Adipocyte (in vitro differentiated cells): Measurements from ENCODE around the gene XPO4.
"Not testable (repeated sequence)": the region's sequence is repeated elsewhere in the genome, so short reads cannot be mapped to it uniquely, and the experiment has no call there.

Experiments used
- DNase-seq: peaks from one replicate; pipeline ENCODE4 v3.0.0-alpha.2; 2015; ENCODE audit warnings: low read depth
- H3K27me3 ChIP-seq: replicated peaks from 2 replicates; pipeline ENCODE4 v1.7.0; 2013; ENCODE audit warnings: mild to moderate bottlenecking, low read length, moderate library complexity; ENCODE audit not compliant: control insufficient read depth, insufficient read depth
- H3K36me3 ChIP-seq: 2 replicates; pipeline ENCODE4 v1.7.0; 2013; ENCODE audit warnings: low read length, mild to moderate bottlenecking, moderate library complexity; ENCODE audit not compliant: control insufficient read depth, insufficient read depth, severe bottlenecking
- H3K4me1 ChIP-seq: 2 replicates; pipeline ENCODE4 v1.7.0; 2013; ENCODE audit warnings: mild to moderate bottlenecking, low read length, moderate library complexity; ENCODE audit not compliant: control insufficient read depth, insufficient read depth
- H3K4me3 ChIP-seq: 2 replicates; pipeline ENCODE4 v1.7.0; 2013; ENCODE audit warnings: mild to moderate bottlenecking, low read length, moderate library complexity
- H3K9ac ChIP-seq: 2 replicates; pipeline ENCODE4 v1.7.0; 2013; ENCODE audit warnings: mild to moderate bottlenecking, low read length, moderate library complexity
- H3K9me3 ChIP-seq: 2 replicates; pipeline ENCODE4 v1.7.0; 2013; ENCODE audit warnings: mild to moderate bottlenecking, low read length, moderate library complexity; ENCODE audit not compliant: control insufficient read depth

The XPO4 gene

DNA sequence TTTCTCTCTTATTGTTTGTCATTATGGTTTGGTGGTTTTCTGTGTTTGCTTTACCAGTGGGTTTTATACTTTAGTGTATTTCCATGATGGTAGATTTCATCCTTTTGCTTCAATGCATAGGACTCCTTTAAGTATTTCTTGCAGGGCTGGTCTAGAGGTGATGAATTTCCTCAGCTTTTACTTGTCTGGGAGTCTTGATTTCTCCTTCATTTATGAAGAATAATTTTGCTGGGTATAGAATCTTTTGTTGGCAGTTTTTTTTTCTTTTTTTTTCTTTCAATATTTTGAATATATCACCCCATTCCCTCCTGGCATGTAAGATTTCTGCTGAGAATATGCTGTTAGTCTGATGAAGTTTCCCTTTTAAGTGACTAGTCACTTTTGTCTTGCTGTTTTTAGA is 148.5 kb downstream of the XPO4 start:
- H3K4me3 ChIP-seq: peak overlapping the region; percentile 46
- no peak for DNase-seq

DNA sequence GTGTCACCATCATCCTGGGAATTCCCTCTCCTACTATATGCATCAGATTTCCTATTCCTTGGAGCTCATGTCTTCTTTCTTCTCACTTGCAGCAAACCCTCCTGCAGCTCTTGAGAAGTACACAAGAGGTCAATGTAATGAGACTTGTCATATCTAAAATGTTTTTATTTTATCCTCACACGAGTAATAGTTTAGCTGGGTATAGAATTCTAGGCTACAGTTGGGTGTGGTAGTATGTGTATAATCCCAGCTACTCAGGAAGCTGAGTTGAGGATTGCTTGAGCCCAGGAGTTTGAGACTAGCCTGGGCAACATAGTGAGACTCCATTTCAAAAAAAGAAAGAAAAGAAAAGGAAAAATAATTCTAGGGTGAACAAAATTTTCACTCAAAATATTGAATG is 153.2 kb downstream of the XPO4 start:
- H3K4me3 ChIP-seq: no peak overlapping the region
- DNase-seq: no peak
- no peak overlapping the region for H3K9ac ChIP-seq
- H3K27me3 ChIP-seq: no peaks in the 10 kb centered on the region
- no peaks in the 10 kb centered on the region for H3K4me1 ChIP-seq
- H3K9me3 ChIP-seq: peaks cover 30% of the 10 kb centered on the region
- peaks cover 4% of the 10 kb centered on the region for H3K36me3 ChIP-seq

More for the DNA sequence above, 148.5 kb downstream of the XPO4 start:
- H3K9ac ChIP-seq: no peak overlapping the region
- no peaks in the 10 kb centered on the region for H3K4me1 ChIP-seq
- H3K36me3 ChIP-seq: peaks cover 10% of the 10 kb centered on the region
- peaks cover 33% of the 10 kb centered on the region for H3K9me3 ChIP-seq
- H3K27me3 ChIP-seq: no peaks in the 10 kb centered on the region

DNA sequence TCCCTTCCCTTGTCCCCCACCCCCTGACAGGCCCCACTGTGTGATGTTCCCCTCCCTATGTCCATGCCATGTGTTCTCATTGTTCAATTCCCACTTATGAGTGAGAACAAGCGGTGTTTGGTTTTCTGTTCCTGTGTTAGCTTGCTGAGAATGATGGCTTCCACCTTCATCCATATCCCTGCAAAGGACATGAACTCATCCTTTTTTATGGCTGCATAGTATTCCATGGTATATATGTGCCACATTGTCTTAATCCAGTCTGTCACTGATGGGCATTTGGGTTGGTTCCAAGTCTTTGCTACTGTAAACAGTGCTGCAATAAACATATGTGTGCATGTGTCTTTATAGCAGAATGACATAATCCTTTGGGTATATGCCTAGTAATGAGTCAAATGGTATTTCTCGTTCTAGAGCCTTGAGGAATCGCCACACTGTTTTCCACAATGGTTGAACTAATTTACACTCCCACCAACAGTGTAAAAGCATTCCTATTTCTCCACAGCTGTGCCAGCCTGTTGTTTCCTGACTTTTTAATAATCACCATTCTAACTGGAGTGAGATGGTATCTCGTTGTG is 158.6 kb downstream of the XPO4 start:
- not testable (repeated sequence) for H3K9ac ChIP-seq, H3K9me3 ChIP-seq, H3K4me1 ChIP-seq, DNase-seq, H3K27me3 ChIP-seq, H3K4me3 ChIP-seq, H3K36me3 ChIP-seq

DNA sequence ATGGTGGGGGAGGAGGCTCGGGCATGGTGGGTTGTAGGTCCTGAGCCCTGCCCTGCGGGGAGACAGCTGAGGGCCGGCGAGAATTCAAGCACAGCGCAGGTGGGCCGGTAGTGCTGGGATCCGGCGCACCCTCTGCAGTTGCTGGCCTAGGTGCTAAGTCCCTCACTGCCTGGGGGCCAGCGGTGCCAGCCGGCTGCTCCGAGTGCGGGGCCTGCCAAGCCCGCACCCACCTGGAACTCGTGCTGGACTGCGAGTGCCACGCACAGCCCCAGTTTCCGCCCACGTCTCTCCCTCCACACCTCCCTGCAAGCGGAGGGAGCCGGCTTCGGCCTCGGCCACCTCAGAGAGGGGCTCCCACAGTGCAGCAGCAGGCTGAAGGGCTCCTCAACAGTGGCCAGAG is 162.5 kb downstream of the XPO4 start:
- no peaks in the 10 kb centered on the region for H3K9me3 ChIP-seq

DNA sequence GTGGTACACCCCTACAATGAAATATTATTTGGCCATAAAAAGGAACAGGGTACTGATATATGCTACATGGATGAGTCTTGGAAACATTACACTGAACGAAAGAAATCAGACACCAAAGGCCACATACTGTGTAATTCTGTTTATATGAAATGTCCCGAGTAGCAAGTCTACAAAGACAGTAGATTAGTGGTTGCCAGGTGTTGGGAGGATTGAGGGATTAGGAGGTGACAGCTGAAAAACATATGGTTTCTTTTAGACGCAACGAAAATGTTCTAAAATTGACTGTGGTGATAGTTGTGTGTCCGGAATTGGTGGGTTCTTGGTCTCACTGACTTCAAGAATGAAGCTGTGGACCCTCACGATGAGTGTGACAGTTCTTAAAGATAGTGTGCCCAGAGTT is 163.9 kb downstream of the XPO4 start:
- Histone ChIP-seq H3K27me3 (no peaks in the 10 kb centered on the region), H3K36me3 (peaks cover 8% of the 10 kb centered on the region), H3K9me3 (no peaks in the 10 kb centered on the region), H3K9ac (no peak overlapping the region), H3K4me1 (no peaks in the 10 kb centered on the region), H3K4me3 (no peak overlapping the region)
- no peak for DNase-seq

More for the DNA sequence above, 162.5 kb downstream of the XPO4 start:
- H3K36me3 ChIP-seq: peaks cover 8% of the 10 kb centered on the region
- DNase-seq: no peak
- H3K4me3 ChIP-seq: no peak overlapping the region
- H3K27me3 ChIP-seq: no peaks in the 10 kb centered on the region
- H3K4me1 ChIP-seq: no peaks in the 10 kb centered on the region
- no peak overlapping the region for H3K9ac ChIP-seq

DNA sequence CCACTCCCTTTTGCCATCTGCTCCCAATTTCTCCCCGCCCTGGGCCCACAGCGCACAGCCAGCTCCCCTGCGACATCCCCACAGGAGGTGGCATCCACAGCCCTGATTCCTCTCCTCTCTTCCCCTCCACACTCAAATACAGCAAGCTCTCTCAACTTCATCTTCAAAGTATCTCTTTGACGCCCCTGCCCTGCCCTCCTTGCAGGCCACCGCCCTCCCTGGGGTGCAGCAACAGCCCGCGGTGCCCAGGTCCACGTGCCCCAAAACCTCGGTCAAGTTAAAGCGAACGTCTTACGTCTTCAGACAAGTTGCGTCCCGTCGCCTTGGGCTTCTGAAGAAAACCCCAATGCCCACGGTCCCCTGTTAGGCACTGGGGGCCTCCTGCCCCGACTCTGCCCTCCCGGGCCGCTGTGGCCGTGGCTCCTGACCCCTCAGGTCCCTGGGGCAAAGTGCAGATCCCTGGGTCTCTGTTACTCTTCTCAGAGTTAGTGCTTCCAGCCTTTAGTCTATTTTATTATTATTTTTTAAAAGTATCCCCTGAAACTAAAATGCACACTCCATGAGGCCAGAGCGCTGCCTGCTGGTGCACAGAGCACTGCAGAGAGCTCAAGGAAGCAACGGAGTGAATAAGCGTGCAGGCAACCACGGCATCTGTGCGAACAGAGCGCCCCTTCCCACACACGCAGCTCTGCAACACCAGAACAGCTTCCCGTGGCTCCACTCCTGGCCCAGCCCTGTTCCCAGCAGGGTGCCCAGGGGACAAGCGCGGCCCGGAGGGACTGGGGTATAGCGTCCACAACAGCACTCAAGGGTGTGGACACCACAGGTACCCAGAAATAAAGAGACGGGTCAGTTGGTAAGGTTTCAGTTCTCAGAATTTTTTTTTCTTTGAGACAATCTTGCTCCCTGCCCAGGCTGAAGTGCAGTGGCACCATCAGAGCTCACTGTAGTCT is 172.6 kb downstream of the XPO4 start:
- H3K27me3 ChIP-seq: no peaks in the 10 kb centered on the region
- H3K36me3 ChIP-seq: peaks cover 4% of the 10 kb centered on the region
- no peaks in the 10 kb centered on the region for H3K9me3 ChIP-seq
- no peak overlapping the region for H3K9ac ChIP-seq
- H3K4me1 ChIP-seq: peaks cover 7% of the 10 kb centered on the region
- DNase-seq: no peak
- no peak overlapping the region for H3K4me3 ChIP-seq

DNA sequence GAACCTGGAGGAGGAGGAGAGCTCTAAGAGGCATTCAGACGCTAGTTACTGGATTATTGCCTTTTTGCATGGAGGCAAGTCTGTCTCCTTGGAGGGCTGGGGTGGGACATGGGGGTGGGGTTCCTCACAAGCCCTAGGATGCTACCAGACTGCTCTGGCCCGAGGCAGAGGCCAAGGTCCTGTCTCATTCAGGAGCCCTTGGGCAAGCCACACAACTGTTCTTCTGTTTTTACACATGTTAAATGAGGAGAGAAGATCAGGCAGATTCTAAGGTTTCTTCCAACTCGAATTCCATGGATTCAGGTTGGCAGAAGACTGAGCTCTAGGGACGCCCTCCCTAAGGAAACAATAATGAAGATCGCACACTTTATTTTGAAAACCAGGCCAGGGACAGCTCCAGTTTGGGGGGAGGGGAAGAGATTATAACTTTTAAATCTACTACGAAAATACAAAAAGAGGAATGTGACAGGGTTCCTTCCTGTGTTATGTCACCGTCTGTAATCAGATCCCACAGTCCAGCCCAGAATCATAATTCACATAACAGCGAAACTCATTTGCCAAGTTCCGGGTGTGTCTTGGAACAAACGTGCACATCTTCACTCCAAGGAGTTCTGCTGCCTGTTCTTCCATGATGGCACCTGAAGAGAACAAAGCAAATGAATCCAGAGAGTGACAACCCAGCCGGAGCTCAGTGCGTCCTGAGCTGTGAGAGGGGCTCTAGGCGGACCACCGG is 173.8 kb downstream of the XPO4 start:
- H3K36me3 ChIP-seq: peaks cover 4% of the 10 kb centered on the region
- H3K9me3 ChIP-seq: no peaks in the 10 kb centered on the region
- H3K27me3 ChIP-seq: no peaks in the 10 kb centered on the region
- no peak overlapping the region for H3K4me3 ChIP-seq
- peaks cover 7% of the 10 kb centered on the region for H3K4me1 ChIP-seq
- no peak for DNase-seq
- H3K9ac ChIP-seq: no peak overlapping the region

DNA sequence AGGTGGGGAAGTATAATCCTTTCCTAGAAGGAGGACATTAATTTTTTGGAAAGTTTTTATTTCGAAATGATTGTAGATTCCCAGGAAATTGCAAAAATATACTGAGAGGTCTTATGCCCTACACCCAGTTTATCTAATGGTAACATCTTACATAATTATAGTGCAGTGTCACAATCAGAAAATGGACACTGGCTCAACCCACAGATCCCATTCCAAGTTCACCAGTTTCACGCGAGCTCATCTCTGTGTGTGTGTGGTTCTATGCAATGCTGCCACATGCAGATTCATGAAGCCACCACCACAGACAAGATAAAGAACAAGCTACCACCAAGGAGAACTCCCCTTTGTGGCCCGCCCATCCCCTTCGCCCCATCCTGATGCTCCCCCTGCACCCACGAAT is 174.7 kb downstream of the XPO4 start:
- DNase-seq: no peak
- H3K36me3 ChIP-seq: peaks cover 4% of the 10 kb centered on the region
- H3K27me3 ChIP-seq: no peaks in the 10 kb centered on the region
- H3K9ac ChIP-seq: no peak overlapping the region
- peaks cover 7% of the 10 kb centered on the region for H3K4me1 ChIP-seq
- no peaks in the 10 kb centered on the region for H3K9me3 ChIP-seq
- H3K4me3 ChIP-seq: no peak overlapping the region
